ENCODE results near the gene UBR2.

The UBR2 gene

GRCh38 chr6:42563697-42564505 lies at the start of gene UBR2:
TSS of gene UBR2 (plus strand) at chr6:42564029. CDS start at chr6:42564320, 291 bp downstream.
- DNase-seq (ENCODE audit: low read depth), result peak; percentile 99
- H3K36me3 ChIP-seq (ENCODE audit: control insufficient read depth, insufficient read depth, low read length, severe bottlenecking), result peaks cover 4% of the 10 kb centered on the region
- H3K4me1 ChIP-seq (ENCODE audit: control insufficient read depth, insufficient read depth, low read length), result peaks cover 10% of the 10 kb centered on the region
- H3K9ac ChIP-seq (ENCODE audit: low read length), result peak within 1 kb of the TSS; percentile 93
- peak within 1 kb of the TSS; percentile 100 for H3K4me3 ChIP-seq (ENCODE audit: low read length)
- no peaks in the 10 kb centered on the region for H3K27me3 ChIP-seq (replicated peaks; ENCODE audit: control insufficient read depth, insufficient read depth, low read length)
- no peaks in the 10 kb centered on the region for H3K9me3 ChIP-seq (ENCODE audit: control insufficient read depth, low read length)

DNA sequence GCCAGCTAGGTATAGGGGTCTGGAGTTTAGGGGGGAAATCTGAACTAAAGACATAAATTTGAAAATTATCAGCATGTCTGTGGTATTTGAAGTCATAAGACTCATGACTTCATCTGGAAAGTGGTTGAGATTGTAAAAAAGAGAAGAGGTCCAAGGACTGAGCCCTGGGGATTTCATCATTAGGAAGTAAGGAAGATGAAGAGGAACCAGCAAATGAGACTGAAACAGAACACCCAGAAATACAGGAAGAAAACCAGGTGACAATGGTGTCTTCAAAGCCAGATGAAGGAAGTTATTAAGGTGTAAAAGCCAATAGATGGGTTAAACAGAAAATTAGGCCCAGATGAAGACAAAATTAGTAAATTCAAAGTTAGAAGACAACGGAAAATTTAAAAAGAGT lies 49.1 kb upstream of the UBR2 start:
- no peak for DNase-seq (ENCODE audit: low read depth)
- H3K27me3 ChIP-seq (replicated peaks; ENCODE audit: control insufficient read depth, insufficient read depth, low read length), result no peaks in the 10 kb centered on the region
- no peak overlapping the region for H3K4me3 ChIP-seq (ENCODE audit: low read length)
- H3K9me3 ChIP-seq (ENCODE audit: control insufficient read depth, low read length), result peaks cover under 1% of the 10 kb centered on the region
- no peak overlapping the region for H3K9ac ChIP-seq (ENCODE audit: low read length)
- H3K36me3 ChIP-seq (ENCODE audit: control insufficient read depth, insufficient read depth, low read length, severe bottlenecking), result no peaks in the 10 kb centered on the region
- peaks cover 4% of the 10 kb centered on the region for H3K4me1 ChIP-seq (ENCODE audit: control insufficient read depth, insufficient read depth, low read length)

- H3K36me3 ChIP-seq (ENCODE audit: control insufficient read depth, insufficient read depth, low read length, severe bottlenecking), result no peaks in the 10 kb centered on the region
- H3K9ac ChIP-seq (ENCODE audit: low read length), result no peak overlapping the region
- H3K4me3 ChIP-seq (ENCODE audit: low read length), result no peak overlapping the region
- peaks cover 6% of the 10 kb centered on the region for H3K9me3 ChIP-seq (ENCODE audit: control insufficient read depth, low read length)
- H3K27me3 ChIP-seq (replicated peaks; ENCODE audit: control insufficient read depth, insufficient read depth, low read length), result no peaks in the 10 kb centered on the region
- peaks cover 17% of the 10 kb centered on the region for H3K4me1 ChIP-seq (ENCODE audit: control insufficient read depth, insufficient read depth, low read length)
- DNase-seq (ENCODE audit: low read depth), result no peak
Measured at GRCh38 chr6:42519779-42520178, 44.0 kb upstream of the UBR2 start.

- H3K9me3 ChIP-seq (ENCODE audit: control insufficient read depth, low read length), result peaks cover 6% of the 10 kb centered on the region
- no peak overlapping the region for H3K9ac ChIP-seq (ENCODE audit: low read length)
- DNase-seq (ENCODE audit: low read depth), result peak; percentile 18
- peaks cover 17% of the 10 kb centered on the region for H3K4me1 ChIP-seq (ENCODE audit: control insufficient read depth, insufficient read depth, low read length)
- no peak overlapping the region for H3K4me3 ChIP-seq (ENCODE audit: low read length)
- H3K36me3 ChIP-seq (ENCODE audit: control insufficient read depth, insufficient read depth, low read length, severe bottlenecking), result no peaks in the 10 kb centered on the region
- H3K27me3 ChIP-seq (replicated peaks; ENCODE audit: control insufficient read depth, insufficient read depth, low read length), result no peaks in the 10 kb centered on the region
Measured at GRCh38 chr6:42520786-42521607, 42.8 kb upstream of the UBR2 start.

DNA sequence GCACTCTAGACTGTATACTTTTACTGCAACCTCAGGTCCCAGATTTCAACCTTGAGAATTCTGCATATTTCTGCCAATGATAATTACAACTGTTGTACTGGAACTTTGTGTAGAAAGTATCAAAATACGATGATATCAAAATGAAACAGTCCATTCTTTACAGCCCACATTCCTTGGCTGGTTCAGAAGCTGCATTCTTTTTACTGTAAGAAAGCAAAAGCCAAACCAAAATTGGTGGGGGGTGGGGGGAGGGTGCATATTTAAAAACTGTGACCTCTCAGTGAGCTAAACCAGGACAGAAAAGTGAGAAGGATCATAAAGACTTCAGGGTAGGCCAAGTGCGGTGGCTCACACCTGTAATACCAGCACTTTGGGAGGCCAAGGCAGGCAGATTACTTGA lies 41.8 kb upstream of the UBR2 start:
- Histone ChIP-seq H3K4me1 (ENCODE audit: control insufficient read depth, insufficient read depth, low read length) (peaks cover 17% of the 10 kb centered on the region), H3K9me3 (ENCODE audit: control insufficient read depth, low read length) (peaks cover 6% of the 10 kb centered on the region), H3K9ac (ENCODE audit: low read length) (no peak overlapping the region), H3K27me3 (replicated peaks; ENCODE audit: control insufficient read depth, insufficient read depth, low read length) (no peaks in the 10 kb centered on the region), H3K4me3 (ENCODE audit: low read length) (no peak overlapping the region), H3K36me3 (ENCODE audit: control insufficient read depth, insufficient read depth, low read length, severe bottlenecking) (no peaks in the 10 kb centered on the region)
- DNase-seq (ENCODE audit: low read depth), result peak; percentile 33

DNA sequence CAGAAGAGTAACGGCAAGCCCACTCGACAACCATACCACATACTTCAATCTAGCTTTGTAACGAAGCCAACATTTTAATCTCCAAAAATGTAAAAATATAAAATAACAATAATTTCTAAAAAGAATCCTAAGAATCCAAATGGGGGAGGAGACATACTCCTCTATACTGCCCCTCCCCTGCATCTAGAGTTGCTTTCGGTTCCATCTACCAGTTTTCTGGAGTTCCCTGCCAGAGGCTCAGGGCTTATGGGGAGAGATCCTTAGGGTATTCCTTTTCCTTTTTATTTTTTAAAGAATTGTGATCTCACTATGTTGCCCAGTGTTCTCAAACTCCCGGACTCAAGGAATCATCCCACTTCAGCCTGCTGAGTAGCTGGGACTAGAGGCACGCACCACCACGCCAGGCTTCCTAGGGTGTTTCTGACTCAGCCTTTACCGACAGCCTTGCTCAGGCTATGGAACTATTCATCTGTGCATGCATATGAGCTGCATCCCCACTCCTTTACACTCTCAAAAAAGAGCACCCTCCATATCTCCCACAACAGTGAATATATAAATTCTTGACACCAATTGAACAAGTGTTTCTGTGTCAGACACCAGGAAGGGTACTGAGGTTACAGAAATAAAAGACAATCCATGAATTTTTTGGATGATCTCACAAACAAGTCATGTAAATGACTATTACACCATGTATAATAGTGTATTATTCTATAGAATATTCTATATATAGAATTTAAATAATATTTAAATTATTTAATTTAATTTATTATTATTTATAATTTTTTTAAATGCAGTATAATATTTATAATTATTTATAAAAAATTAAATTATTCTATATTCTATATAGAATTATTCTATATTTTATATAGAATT lies 40.7 kb upstream of the UBR2 start:
- Histone ChIP-seq H3K27me3 (replicated peaks; ENCODE audit: control insufficient read depth, insufficient read depth, low read length) (no peaks in the 10 kb centered on the region), H3K9ac (ENCODE audit: low read length) (no peak overlapping the region), H3K4me3 (ENCODE audit: low read length) (no peak overlapping the region), H3K4me1 (ENCODE audit: control insufficient read depth, insufficient read depth, low read length) (peaks cover 17% of the 10 kb centered on the region), H3K9me3 (ENCODE audit: control insufficient read depth, low read length) (peaks cover 6% of the 10 kb centered on the region), H3K36me3 (ENCODE audit: control insufficient read depth, insufficient read depth, low read length, severe bottlenecking) (no peaks in the 10 kb centered on the region)
- no peak for DNase-seq (ENCODE audit: low read depth)

- no peak overlapping the region for H3K9ac ChIP-seq (ENCODE audit: low read length)
- H3K4me3 ChIP-seq (ENCODE audit: low read length), result no peak overlapping the region
- no peaks in the 10 kb centered on the region for H3K36me3 ChIP-seq (ENCODE audit: control insufficient read depth, insufficient read depth, low read length, severe bottlenecking)
- peaks cover 17% of the 10 kb centered on the region for H3K4me1 ChIP-seq (ENCODE audit: control insufficient read depth, insufficient read depth, low read length)
- H3K27me3 ChIP-seq (replicated peaks; ENCODE audit: control insufficient read depth, insufficient read depth, low read length), result no peaks in the 10 kb centered on the region
- H3K9me3 ChIP-seq (ENCODE audit: control insufficient read depth, low read length), result peaks cover under 1% of the 10 kb centered on the region
- no peak for DNase-seq (ENCODE audit: low read depth)
Measured at GRCh38 chr6:42525206-42525605, 38.6 kb upstream of the UBR2 start.

GRCh38 chr6:42526616-42527015 lies 37.2 kb upstream of the UBR2 start:
- Histone ChIP-seq H3K36me3 (ENCODE audit: control insufficient read depth, insufficient read depth, low read length, severe bottlenecking) (no peaks in the 10 kb centered on the region), H3K4me3 (ENCODE audit: low read length) (no peak overlapping the region), H3K9ac (ENCODE audit: low read length) (no peak overlapping the region), H3K27me3 (replicated peaks; ENCODE audit: control insufficient read depth, insufficient read depth, low read length) (no peaks in the 10 kb centered on the region), H3K9me3 (ENCODE audit: control insufficient read depth, low read length) (no peaks in the 10 kb centered on the region), H3K4me1 (ENCODE audit: control insufficient read depth, insufficient read depth, low read length) (peaks cover 3% of the 10 kb centered on the region)
- no peak for DNase-seq (ENCODE audit: low read depth)

DNA sequence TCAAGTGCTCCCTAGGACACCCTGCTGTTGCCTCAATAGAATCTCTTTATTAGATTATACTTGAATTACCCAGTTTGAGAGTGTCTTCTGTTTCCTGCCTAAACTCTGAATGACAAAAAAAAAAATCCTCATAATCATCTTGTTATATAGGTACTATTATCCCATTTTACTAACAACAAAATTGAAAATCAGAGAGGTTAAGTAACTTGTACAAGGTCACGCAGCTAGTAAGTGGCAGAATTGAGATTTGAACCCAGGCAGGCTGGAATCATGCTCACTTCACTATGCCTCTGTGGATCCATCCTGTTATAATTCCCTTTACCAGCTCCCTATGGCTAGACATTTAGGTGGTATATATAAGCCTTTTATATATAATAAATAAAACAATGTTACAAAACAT lies 36.6 kb upstream of the UBR2 start:
- Histone ChIP-seq H3K9me3 (ENCODE audit: control insufficient read depth, low read length) (no peaks in the 10 kb centered on the region), H3K4me3 (ENCODE audit: low read length) (no peak overlapping the region), H3K36me3 (ENCODE audit: control insufficient read depth, insufficient read depth, low read length, severe bottlenecking) (no peaks in the 10 kb centered on the region), H3K4me1 (ENCODE audit: control insufficient read depth, insufficient read depth, low read length) (no peaks in the 10 kb centered on the region), H3K9ac (ENCODE audit: low read length) (no peak overlapping the region), H3K27me3 (replicated peaks; ENCODE audit: control insufficient read depth, insufficient read depth, low read length) (no peaks in the 10 kb centered on the region)
- DNase-seq (ENCODE audit: low read depth), result no peak

DNA sequence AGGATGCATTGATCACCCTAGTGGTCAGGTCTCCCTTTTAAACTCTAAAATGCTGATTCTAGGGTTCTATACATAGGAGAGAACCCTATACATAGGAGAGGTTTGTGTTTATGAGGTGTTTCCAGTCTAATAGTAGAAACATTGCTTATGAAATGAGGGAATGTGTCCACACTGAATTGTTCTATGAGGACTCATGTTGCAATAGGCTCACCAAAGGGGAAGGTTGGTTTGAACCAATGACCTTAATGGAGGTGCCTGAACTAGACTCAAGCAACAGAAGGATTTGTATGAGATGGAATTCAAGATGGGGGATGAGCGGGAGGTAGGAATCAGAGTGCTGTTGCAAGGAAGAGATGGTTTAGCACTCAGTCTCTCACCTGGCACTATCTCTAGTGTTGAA lies 33.5 kb upstream of the UBR2 start:
- no peak for DNase-seq (ENCODE audit: low read depth)
- no peaks in the 10 kb centered on the region for H3K27me3 ChIP-seq (replicated peaks; ENCODE audit: control insufficient read depth, insufficient read depth, low read length)
- H3K9ac ChIP-seq (ENCODE audit: low read length), result no peak overlapping the region
- no peaks in the 10 kb centered on the region for H3K9me3 ChIP-seq (ENCODE audit: control insufficient read depth, low read length)
- H3K4me3 ChIP-seq (ENCODE audit: low read length), result no peak overlapping the region
- H3K4me1 ChIP-seq (ENCODE audit: control insufficient read depth, insufficient read depth, low read length), result no peaks in the 10 kb centered on the region
- H3K36me3 ChIP-seq (ENCODE audit: control insufficient read depth, insufficient read depth, low read length, severe bottlenecking), result no peaks in the 10 kb centered on the region

DNA sequence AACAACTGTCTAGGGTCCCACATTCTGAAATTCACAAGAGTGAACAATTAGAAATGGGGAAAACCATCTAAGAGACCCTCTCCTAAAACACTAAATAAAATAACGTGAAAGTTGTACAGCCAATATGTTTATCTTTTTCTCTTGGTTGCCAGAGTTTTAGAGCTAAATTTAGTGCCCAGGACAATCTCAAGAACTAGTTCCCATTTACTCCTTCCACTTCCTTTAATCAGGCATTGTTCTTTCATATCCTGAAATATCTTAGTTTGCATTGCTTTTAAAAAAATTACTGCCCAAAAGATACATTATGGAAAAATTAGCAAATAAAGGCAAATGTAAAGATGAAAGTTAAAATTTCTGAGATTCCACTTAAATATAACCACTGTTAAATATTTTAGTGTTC lies 33.1 kb upstream of the UBR2 start:
- Histone ChIP-seq H3K9ac (ENCODE audit: low read length) (no peak overlapping the region), H3K27me3 (replicated peaks; ENCODE audit: control insufficient read depth, insufficient read depth, low read length) (no peaks in the 10 kb centered on the region), H3K36me3 (ENCODE audit: control insufficient read depth, insufficient read depth, low read length, severe bottlenecking) (no peaks in the 10 kb centered on the region), H3K9me3 (ENCODE audit: control insufficient read depth, low read length) (no peaks in the 10 kb centered on the region), H3K4me3 (ENCODE audit: low read length) (no peak overlapping the region), H3K4me1 (ENCODE audit: control insufficient read depth, insufficient read depth, low read length) (no peaks in the 10 kb centered on the region)
- no peak for DNase-seq (ENCODE audit: low read depth)

Measured in adipocyte (in vitro differentiated cells).